Stimulated activated CD8-positive, alpha-beta memory T cell treated with anti-CD3 and anti-CD28 coated beads, Interleukin-7, amount 100 ng/mL, for 48 hours (primary cell): ENCODE measurements around the gene IQCF5.
"Not testable (repeated sequence)": the region's sequence is repeated elsewhere in the genome, so short reads cannot be mapped to it uniquely, and the experiment has no call there.

ENCODE experiments used
- DNase-seq, 2 donors: peaks; one replicate each; pipeline ENCODE4 v3.0.0-alpha.2; 2020; ENCODE audit warnings: low read depth in 1 of 2; ENCODE audit errors: extremely low read depth in 1 of 2

Gene IQCF5

GRCh38 chr3:51869304-51869703, 6.1 kb downstream of the IQCF5 start:
- no peak for DNase-seq

- not testable (repeated sequence) for DNase-seq
Measured at GRCh38 chr3:51868896-51869295, 6.5 kb downstream of the IQCF5 start.

GRCh38 chr3:51862886-51863285, 12.5 kb downstream of the IQCF5 start:
- no peak for DNase-seq

- no peak for DNase-seq
Measured at GRCh38 chr3:51860703-51861665, 14.4 kb downstream of the IQCF5 start, which contains the start of gene IQCF2. Gene IQCF2, plus strand, starts transcription at chr3:51861615. Its CDS starts 52 bp downstream, at chr3:51861667.

- DNase-seq, result not testable (repeated sequence)
Measured at GRCh38 chr3:51855411-51855810, 20.0 kb downstream of the IQCF5 start.

GRCh38 chr3:51845129-51845528, 30.3 kb downstream of the IQCF5 start:
- DNase-seq, result no peak

GRCh38 chr3:51836606-51837005, 38.8 kb downstream of the IQCF5 start:
- no peak for DNase-seq

- DNase-seq, result no peak
Measured at GRCh38 chr3:51830836-51831385, 44.5 kb downstream of the IQCF5 start.

- no peak for DNase-seq
Measured at GRCh38 chr3:51830345-51830744, 45.1 kb downstream of the IQCF5 start.

- no peak for DNase-seq
Measured at GRCh38 chr3:51828297-51828696, 47.1 kb downstream of the IQCF5 start.
